CD4-positive, alpha-beta T cell treated with Interferon alpha-2 for 1 hour (primary cell): ENCODE measurements around the gene PA2G4.

Source experiments
- DNase-seq, 2 donors: peaks; one replicate each; pipeline ENCODE4 v3.0.0-alpha.2; 2020 to 2022

PA2G4 gene

DNA sequence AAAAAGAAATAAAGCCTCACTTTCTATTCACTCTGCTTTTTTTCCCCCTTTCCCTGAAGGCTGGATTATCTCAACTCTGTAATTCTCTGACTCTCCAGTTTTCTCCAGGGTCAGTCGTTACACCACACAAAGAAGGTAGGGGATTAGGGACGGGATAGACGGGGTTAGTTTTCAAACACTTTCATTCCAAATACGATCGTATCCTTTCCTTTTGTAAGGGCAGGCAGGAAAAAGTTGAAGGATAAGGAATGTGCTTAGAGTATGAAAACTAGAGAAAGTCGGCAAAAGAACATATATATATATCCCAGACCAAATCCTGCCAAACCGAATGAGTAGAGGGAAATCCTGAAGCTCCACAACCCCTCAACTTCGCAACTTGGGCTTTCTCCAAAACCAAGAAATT is 23.1 kb downstream of the PA2G4 start:
- DNase-seq, result no peak

DNA sequence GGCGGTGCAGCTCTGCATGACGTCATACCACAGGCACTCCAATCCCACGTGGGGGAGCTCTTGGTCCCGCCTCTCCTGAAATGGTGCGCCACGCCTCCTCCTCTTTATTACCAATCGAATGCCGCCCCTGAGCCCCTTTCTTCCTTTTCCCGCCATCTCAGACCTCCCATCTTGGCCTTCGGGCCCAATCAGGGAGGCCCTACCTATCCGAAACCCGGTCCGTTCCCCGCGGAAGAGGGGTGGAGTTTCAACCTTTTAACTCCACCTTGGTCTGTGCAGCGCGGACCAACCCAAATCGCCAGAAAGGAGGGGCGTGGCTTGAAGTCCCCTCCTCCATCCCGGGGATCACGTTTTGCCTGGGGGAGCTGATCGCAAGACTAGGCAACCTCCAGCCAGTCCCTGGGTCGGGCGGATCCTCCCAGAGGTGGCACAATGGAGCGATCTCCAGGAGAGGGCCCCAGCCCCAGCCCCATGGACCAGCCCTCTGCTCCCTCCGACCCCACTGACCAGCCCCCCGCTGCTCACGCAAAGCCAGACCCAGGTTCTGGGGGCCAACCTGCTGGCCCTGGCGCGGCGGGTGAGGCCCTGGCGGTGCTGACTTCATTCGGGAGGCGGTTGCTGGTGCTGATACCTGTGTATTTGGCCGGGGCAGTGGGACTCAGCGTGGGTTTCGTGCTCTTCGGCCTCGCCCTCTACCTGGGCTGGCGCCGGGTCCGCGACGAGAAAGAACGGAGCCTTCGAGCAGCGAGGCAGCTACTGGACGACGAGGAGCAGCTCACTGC is 23.7 kb downstream of the PA2G4 start, which contains the start of gene ESYT1:
Gene ESYT1 (plus strand): TSS at position 380 of the 782 bp plus-strand sequence. CDS start 53 bp downstream, at position 433.
- DNase-seq, result peak; percentile 100

- DNase-seq, result peak in 1 of 2 donors; percentile 26
Observed at GRCh38 chr12:56128670-56129205, 24.4 kb downstream of the PA2G4 start.

- peak; percentile 72 to 84 for DNase-seq
Observed at GRCh38 chr12:56129206-56129941, 25.0 kb downstream of the PA2G4 start.

DNA sequence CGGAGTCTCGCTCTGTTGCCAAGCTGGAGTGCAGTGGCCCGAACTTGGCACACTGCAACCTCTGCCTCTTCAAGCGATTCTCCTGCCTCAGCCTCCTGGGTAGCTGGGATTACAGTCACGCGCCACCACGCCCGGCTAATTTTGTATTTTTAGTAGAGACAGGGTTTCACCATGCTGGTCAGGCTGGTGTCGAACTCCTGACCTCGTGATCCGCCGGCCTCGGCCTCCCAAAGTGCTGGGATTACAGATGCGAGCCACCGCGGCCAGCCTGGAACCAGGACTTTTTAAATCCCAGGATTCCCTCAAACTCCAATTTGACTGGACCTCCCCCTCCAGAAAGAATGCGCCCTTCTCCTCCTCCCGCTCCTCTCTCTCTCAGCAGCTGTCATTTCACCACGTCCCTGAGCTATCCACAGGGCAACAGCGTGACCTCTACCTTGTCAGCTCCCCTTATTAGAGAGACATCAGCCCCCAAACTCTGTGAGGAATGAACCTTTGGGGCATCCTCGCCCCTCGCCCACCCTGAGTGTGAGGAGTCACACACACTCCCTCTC is 25.7 kb downstream of the PA2G4 start:
- DNase-seq, result no peak

DNA sequence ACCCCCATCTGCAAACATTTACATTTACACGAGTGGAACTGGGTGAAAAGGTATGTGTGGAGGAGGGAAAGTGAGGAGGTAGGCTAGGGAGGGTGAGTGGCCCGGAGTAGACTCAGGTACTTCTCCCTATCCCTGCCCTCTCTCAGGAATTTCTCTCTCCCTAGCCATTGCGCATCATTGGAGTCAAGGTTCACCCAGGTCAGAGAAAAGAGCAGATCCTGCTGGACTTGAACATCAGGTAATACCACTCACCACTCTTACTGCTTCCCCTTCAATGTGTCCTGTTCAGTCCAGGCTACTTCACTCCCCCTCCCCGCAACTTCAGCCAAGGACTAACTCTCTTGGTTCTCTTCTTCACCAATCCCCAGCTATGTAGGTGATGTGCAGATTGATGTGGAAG is 26.5 kb downstream of the PA2G4 start:
- DNase-seq, result no peak

DNA sequence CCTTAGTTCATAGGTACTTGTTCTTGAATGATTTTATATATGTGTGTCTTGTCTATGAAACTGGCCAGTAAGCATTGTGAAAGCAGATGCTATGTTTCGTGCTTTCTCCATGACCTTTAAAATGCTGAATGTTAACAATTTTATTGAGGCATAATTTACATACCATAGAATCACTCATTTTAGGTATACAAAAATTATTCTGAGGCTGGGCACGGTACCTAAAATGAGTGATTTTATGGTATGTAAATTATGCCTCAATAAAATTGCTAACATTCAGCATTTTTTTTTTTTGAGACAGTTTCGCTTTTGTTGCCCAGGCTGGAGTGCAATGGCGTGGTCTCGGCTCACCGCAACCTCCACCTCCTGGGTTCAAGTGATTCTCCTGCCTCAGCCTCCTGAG is 30.5 kb downstream of the PA2G4 start:
- no peak for DNase-seq

- no peak for DNase-seq
Observed at GRCh38 chr12:56137853-56138571, 33.7 kb downstream of the PA2G4 start.

DNA sequence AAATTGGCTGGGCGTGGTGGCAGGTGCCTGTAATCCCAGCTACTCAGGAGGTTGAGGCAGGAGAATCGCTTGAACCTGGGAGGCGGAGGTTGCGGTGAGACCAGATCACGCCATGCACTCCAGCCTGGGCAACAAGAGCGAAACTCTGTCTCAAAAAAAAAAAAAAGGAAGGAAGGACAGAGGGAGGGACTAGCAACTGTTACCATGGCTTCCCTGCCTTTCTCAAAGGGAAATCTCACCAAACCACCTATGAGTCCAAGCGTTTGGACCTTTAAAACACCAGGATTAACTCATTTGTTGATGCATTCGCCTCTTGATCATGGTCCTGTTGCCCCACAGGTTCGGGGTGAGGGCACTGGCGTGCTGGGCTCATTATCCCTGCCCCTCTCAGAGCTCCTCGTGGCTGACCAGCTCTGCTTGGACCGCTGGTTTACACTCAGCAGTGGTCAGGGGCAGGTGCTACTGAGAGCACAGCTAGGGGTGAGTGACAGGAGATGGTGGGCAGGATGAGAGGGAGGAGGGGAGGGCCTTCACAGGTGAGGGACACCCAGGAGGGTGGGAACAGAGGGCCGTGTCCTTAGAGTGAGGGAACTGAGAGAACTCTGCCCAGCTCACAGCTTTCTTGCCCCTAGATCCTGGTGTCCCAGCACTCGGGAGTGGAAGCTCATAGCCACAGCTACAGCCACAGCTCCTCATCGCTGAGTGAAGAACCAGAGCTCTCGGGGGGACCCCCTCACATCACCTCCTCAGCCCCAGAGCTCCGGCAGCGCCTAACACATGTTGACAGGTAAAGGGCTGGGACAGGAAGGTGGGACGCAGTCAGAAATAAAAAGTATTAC is 37.8 kb downstream of the PA2G4 start:
- no peak for DNase-seq

DNA sequence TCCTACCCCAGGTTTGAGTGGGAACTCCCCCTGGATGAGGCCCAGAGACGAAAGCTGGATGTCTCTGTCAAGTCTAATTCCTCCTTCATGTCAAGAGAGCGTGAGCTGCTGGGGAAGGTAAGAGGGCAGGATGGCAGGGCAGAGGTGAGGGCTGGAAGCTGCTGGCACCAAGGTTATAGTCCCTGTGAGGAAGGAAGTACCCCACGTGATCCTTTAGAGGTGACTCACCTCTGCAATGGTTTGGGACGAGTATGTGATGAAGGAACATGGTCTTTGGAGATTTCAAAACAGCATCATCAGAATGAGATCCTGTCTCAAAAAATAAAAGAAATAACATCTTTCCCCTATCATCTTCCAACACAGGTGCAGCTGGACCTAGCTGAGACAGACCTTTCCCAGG is 38.9 kb downstream of the PA2G4 start:
- no peak for DNase-seq

GRCh38 chr12:56143870-56144269 is 39.5 kb downstream of the PA2G4 start:
- no peak for DNase-seq

DNA sequence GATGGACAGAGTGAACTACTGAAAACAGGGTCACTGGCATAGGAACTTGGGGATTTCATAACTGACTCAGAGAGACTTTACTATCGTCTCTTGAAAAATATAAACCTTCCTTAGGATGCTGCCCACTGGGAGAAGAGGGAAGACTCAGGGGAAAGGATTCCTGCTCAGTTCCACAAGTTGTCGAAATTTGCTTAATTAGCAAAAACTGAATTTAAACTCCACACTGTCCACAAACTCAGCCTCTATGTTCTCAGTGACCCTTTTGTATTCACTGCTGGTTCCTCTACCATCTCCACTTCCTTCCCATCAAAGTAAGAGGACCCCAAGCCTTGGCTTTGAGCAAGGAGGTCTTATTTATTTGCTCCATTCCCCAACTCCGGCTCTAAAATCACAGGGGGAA is 40.9 kb downstream of the PA2G4 start:
- DNase-seq, result no peak

DNA sequence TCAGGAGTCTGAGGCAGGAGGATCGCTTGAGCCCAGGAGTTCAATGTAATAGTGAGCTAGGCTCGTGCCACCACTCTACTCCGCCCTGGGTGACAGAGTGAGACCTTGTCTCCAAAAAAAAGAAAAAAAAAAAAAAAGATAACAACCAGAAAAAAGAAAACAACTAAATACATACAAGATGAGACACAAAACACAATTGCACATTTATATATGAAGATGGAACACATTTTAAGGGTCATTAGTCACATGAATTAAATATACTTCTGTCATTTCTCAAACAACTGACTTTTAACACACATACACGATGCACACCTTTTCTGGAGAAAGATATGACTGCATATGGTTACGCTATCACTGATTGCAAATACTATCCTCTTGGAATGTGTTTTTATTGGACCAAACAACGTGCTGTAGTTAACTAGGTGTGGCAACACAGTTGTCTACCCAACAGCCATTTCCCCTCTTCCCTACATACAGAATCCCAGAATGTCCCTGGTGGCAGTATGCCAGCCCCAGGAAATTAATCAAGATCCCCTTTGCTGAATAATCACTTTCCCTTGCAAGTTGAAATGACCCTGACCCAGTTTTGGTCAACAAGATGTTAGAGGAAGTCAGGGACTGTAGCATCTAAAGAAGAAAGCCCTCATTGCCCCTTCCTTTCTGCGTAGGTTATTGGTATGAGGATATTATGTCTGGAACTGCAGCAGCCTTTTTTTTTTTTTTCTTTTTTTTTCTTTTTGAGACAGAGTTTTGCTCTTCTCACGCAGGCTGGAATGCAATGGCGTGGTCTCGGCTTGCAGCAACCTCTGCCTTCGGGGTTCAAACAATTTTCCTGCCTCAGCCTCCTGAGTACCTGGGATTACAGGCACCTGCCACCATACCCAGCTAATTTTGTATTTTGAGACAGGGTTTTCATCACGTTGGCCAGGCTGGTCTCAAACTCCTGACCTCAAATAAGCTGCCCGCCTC is 42.4 kb downstream of the PA2G4 start:
- DNase-seq, result no peak

DNA sequence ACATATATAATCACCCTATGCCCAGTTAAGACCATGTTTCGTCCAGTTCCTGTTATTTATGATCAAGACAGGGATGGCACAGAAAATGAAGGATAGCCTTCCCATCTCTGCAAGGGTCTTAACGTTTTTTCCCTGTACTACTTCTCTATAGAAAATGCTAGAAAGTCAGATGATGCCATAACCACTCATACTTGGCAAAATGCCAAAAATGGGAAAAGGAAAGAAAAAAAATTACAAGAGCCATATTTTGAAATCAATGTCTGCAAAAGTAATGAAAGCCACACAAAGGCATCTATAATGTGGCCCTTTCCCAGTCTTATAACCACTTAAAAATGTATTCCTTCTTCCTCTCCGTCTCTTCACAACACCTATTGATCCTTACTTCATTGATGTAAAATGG is 46.2 kb downstream of the PA2G4 start:
- DNase-seq, result no peak

DNA sequence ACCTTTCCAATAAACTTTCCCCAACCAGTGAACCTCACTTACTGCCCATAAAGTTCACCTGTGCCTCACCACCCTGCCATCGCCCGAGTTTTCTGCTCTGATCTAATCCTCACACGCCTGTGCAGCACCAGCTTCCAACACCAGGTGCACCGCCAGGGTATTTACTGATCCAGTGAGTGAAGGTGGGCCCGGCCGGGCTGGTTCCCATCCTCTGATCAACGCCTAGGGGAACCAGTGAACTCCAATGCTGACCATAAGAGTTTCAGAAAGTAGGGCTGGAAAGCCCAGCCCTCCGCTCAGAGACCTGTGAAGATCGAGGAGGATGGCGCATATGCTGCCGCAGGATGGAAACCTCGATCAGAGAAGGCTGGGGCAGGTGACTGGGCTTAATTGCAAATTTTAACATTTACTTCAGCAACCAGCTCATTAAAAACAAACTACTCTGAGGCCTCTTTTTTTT is 47.3 kb downstream of the PA2G4 start:
- peak; percentile 51 to 71 for DNase-seq

DNA sequence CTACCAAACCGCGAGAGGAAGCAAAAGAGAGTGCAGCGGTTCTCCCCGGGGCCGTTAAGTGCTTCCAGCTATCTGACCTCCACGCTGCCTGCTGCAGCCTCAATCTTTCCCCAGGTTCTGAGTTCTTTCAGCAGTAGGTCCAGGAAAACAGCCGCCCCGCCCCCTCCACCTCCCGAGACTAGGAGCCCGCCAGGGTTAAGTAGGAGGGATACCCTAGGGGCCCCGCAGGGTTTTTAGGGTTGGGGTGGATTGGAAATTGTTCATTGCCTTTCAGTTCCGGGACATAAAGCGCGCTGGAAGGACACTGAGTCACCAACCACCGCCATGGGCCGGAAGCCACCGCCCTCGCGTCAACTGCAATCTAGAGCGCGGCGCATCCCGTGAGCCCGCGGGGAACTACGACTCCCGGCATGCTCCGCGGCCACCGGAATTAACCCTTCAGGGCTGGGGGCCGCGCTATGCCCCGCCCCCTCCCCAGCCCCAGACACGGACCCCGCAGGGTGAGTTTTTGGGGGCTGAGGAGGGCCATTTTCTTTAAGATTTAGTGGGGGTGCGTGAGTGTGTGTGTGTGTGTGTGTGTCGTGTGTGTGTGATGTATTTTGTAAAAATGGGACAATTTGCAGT is 47.9 kb downstream of the PA2G4 start, which contains the start of gene MYL6B:
Gene MYL6B (plus strand): TSS at position 456 of the 624 bp plus-strand sequence. CDS start 1,332 bp downstream, outside the sequence.
- peak; percentile 88 to 92 for DNase-seq

GRCh38 chr12:56152756-56153677 is 48.7 kb downstream of the PA2G4 start:
- DNase-seq, result no peak

DNA sequence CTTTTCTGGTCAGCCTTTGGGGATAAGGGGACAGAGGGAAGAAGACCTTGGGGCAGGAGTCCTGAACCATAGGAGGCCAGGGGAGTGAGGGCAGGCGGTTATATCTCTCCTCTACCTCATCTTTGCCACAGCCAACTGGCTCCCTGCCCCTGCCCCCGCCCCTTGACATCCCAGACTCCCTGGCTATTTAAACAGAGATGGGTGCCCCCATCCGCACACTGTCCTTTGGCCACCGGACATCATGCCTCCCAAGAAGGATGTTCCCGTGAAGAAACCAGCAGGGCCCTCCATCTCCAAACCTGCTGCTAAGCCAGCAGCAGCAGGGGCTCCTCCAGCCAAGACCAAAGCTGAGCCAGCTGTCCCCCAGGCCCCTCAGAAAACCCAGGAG is 49.3 kb downstream of the PA2G4 start:
- no peak for DNase-seq

DNA sequence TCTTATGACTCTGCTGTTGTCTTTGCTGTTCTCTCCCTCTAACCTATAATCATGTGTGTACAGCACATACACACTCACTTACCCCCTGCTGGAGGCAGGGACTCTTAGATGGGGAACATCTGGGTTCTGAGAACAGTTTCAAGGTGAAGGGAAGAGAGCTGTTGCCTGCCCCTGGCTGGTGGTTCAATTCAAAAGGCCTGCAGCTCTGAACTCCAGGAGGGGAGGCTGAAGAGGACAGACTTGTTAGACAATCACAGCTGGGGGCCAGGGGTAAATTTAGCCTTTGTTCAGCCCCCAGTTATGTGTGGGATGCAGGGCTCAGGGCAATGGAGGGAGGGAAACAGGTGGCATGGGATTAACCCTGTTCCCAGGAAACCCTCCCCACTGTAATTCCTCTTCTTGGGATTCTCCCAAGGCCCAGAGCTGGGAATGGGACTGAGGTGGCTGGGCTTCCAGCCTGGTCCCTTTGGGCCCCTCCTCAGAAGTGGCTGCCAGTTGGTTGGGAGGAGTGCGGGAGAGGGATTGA is 50.0 kb downstream of the PA2G4 start:
- DNase-seq, result no peak
